Gastroesophageal sphincter (tissue), 4 donors: ENCODE data around the gene TEX264. TPM values are rescaled to one million over a fixed set of nuclear protein-coding genes. Genes with fewer than 3 reads are reported as not detected.

Experiments
- ATAC-seq: fragments of 150-250 bp; one replicate; pipeline ENCODE4 v1.9.1; 2016; ENCODE audit warnings: mild to moderate bottlenecking, moderate library complexity
- H3K27ac ChIP-seq, 4 donors: fragments of 200-600 bp; sonication (generic) in 3 of 4; 1 replicate in 3 of 4; 2 replicates in 1 of 4; pipeline ENCODE4 v1.5.1; 2016 to 2019
- H3K27me3 ChIP-seq: fragments of 200-600 bp; sonication (generic); one replicate; pipeline ENCODE4 v1.5.1; 2019
- H3K36me3 ChIP-seq, 2 donors: fragments of 200-600 bp; sonication (generic); one replicate each; pipeline ENCODE4 v1.5.1; 2019; ENCODE audit warnings: control low read depth in 1 of 2
- H3K4me1 ChIP-seq, 3 donors: fragments of 200-600 bp; sonication (generic); 1 replicate in 2 of 3; 2 replicates in 1 of 3; pipeline ENCODE4 v1.5.1; 2016 to 2019; ENCODE audit warnings: control low read depth in 2 of 3
- H3K4me3 ChIP-seq, 2 donors: fragments of 200-600 bp; sonication (generic); one replicate each; pipeline ENCODE4 v1.5.1; 2019; ENCODE audit warnings: mild to moderate bottlenecking in 1 of 2, moderate library complexity in 1 of 2
- H3K9me3 ChIP-seq, 3 donors: fragments of 200-600 bp; sonication (generic); one replicate each; pipeline ENCODE4 v1.5.1; 2017 to 2019; ENCODE audit warnings: control low read depth in 2 of 3
- EP300 ChIP-seq: sonication (generic); formaldehyde crosslinking; IDR thresholded peaks from one replicate; pipeline ENCODE4 v1.6.1; 2017; ENCODE audit warnings: antibody characterized with exemption, mild to moderate bottlenecking
- POLR2A ChIP-seq, 2 donors: fragments of 450-650 bp; IDR thresholded peaks; one replicate each; pipeline ENCODE4 v1.6.1; 2017; ENCODE audit warnings: antibody characterized with exemption in 2 of 2, mild to moderate bottlenecking in 2 of 2, moderate library complexity in 1 of 2
- POLR2AphosphoS5 ChIP-seq: sonication (generic); formaldehyde crosslinking; IDR thresholded peaks from one replicate; pipeline ENCODE4 v1.6.1; 2017; ENCODE audit warnings: antibody characterized with exemption
- WGBS, 2 donors: methylation state at CpG; one replicate each; pipeline ENCODE4 v1.1.5; 2018; ENCODE audit warnings: low coverage in 1 of 2; 5-methylcytosine and 5-hydroxymethylcytosine counted together
- total RNA-seq, 4 donors: library from RNA; depleted of rRNA; stranded (reverse); fragments of >200 nt; gene quantifications; one replicate each; pipeline ENCODE4 v1.1.0, GENCODE V29; 2016
- TF ChIP-seq, protein P1 (sequence below), 4 experiments: fragments of 200-600 bp in 2 of 4; fragments of 450-650 bp in 2 of 4; sonication (generic) in 1 of 4; IDR thresholded peaks; one replicate each; pipeline ENCODE4 v1.5.1; 2017 to 2019; ENCODE audit warnings: antibody characterized with exemption in 4 of 4, mild to moderate bottlenecking in 2 of 4, moderate library complexity in 2 of 4

The TEX264 gene
- total RNA-seq, 4 donors from 2014 or later, result 43.9 to 67.5 (median 51.4) TPM

DNA sequence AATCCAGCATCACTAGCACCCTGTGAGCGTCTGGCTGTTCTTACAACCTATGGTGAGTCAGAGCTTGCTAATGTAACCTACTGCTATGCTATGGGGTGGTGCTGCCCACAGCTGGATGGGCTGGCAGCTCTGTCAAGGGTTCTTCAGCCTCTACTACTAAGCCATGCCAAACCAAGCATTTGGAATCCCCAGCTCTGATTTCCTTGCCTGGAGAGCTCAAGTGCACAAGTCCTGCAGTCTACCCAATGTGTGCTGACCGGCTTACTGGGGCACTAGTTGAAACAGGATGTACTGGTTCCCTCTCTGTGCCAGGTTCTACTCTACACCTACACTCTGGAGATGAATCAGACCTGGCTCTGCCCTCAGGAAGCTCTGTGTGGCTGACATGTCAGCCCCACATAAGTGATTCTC lies 4.2 kb downstream of the TEX264 start:
- no peak overlapping the region for H3K4me3 ChIP-seq
- H3K36me3 ChIP-seq, result peaks cover 0 to 62% of the 10 kb centered on the region in 2 donors
- TF ChIP-seq POLR2AphosphoS5, result no peak
- no peak for TF ChIP-seq EP300
- TF ChIP-seq, protein P1, sequence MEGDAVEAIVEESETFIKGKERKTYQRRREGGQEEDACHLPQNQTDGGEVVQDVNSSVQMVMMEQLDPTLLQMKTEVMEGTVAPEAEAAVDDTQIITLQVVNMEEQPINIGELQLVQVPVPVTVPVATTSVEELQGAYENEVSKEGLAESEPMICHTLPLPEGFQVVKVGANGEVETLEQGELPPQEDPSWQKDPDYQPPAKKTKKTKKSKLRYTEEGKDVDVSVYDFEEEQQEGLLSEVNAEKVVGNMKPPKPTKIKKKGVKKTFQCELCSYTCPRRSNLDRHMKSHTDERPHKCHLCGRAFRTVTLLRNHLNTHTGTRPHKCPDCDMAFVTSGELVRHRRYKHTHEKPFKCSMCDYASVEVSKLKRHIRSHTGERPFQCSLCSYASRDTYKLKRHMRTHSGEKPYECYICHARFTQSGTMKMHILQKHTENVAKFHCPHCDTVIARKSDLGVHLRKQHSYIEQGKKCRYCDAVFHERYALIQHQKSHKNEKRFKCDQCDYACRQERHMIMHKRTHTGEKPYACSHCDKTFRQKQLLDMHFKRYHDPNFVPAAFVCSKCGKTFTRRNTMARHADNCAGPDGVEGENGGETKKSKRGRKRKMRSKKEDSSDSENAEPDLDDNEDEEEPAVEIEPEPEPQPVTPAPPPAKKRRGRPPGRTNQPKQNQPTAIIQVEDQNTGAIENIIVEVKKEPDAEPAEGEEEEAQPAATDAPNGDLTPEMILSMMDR (IDR thresholded peaks at IDR 0.05), result no peak
- TF ChIP-seq POLR2A (IDR thresholded peaks at IDR 0.05), result no peak
- H3K9me3 ChIP-seq, result no peaks in the 10 kb centered on the region
- no peaks in the 10 kb centered on the region for H3K27me3 ChIP-seq
- ATAC-seq, result no peak
- 60% methylated on average over 1 of the region's 2 CpGs; no CpG with 5 or more reads in 1 of the 2 donors for WGBS, 2 donors
- H3K27ac ChIP-seq, result no peak overlapping the region
- peaks cover 0 to 72% (median 22%) of the 10 kb centered on the region in 3 donors for H3K4me1 ChIP-seq

DNA sequence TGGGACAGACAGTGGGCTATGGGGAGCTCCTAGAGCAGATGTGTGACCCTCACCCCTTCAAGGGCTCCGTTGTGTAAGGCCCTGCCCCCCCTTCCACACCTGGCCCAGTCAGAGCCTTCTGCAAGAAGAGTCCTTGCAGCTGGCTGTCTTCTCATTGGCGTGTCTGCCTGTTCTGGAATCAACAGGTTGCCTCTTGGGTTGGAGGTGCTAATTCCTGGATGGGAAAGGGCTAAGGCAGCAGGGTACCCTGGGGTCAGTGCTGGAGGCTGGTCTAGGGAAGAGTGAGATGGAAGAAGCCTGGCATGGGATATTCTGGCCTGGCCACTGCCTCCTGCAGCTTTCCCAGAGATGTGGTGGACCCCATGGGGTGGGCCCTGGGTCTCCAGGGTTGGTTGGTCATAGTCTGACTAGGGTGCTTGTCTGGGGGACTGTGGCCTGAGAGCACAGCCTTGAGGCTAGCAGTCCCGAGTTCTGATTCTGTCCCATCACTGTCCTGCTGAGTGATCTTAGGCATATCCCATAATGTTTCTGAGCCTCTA lies 5.1 kb downstream of the TEX264 start:
- 40 to 62% methylated on average over 1 to 2 of the region's 3 CpGs for WGBS, 2 donors
- Histone ChIP-seq H3K27ac (no peak overlapping the region), H3K27me3 (no peaks in the 10 kb centered on the region), H3K4me1 (peaks cover 0 to 74% (median 27%) of the 10 kb centered on the region in 3 donors), H3K36me3 (peaks cover 0 to 71% of the 10 kb centered on the region in 2 donors), H3K9me3 (no peaks in the 10 kb centered on the region), H3K4me3 (no peak overlapping the region)
- no peak for ATAC-seq
- no peak for TF ChIP-seq POLR2A (IDR thresholded peaks at IDR 0.05)

DNA sequence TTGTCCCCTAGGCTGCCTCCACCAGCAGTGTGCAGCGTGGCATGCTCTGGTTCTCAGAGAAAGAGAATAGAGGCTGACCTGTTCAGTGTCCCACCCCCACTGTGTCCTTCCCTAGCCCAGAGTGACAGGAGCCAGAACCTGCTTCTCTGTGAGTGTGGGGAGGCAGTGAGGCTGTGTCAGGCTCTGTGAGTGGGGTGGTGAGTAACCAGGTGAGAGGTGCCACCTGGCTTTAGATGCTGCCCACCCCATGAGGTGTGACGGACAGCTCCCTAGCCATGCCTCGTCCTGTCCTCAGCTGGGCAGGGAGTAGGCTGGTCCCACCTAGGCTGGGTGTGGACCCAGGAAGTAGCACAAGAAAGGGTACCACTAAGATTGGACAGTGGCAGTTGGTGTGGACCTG lies 6.3 kb downstream of the TEX264 start:
- Histone ChIP-seq H3K36me3 (peaks cover 0 to 80% of the 10 kb centered on the region in 2 donors), H3K27ac (no peak overlapping the region), H3K4me1 (peaks cover 0 to 79% (median 32%) of the 10 kb centered on the region in 3 donors), H3K27me3 (no peaks in the 10 kb centered on the region), H3K9me3 (no peaks in the 10 kb centered on the region), H3K4me3 (no peak overlapping the region)
- TF ChIP-seq, protein P1 (IDR thresholded peaks at IDR 0.05), result no peak
- TF ChIP-seq EP300 (no peak), POLR2AphosphoS5 (no peak), POLR2A (IDR thresholded peaks at IDR 0.05) (no peak)
- no CpG with 5 or more reads among the region's 3 CpGs for WGBS, 2 donors
- no peak for ATAC-seq

DNA sequence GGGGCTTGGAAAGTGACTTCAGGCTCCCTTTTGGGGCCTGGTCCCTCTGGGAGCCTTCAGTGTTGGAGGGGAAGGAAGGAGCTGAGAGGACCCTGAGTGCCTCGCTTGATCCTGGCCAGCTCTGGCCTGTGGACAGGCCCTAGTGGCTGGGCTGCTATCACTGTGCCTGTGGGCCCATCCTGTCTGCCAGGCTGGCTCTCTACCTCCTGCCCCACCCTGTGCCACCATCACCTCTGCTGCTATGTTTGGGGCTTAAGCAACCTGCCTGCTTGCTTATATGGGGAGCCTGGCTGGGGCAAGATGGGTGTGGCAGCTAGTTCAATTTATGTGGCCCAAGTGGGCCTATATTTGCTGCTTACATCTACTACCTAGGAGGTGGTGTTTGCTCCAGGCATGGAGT lies 7.1 kb downstream of the TEX264 start:
- peaks cover 0 to 79% (median 24%) of the 10 kb centered on the region in 3 donors for H3K4me1 ChIP-seq
- ATAC-seq, result no peak
- H3K36me3 ChIP-seq, result peaks cover 0 to 80% of the 10 kb centered on the region in 2 donors
- no peak overlapping the region for H3K27ac ChIP-seq
- no peaks in the 10 kb centered on the region for H3K9me3 ChIP-seq
- no peaks in the 10 kb centered on the region for H3K27me3 ChIP-seq
- WGBS, 2 donors, result no CpG with 5 or more reads among the region's 1 CpG
- TF ChIP-seq EP300, result no peak
- no peak for TF ChIP-seq POLR2AphosphoS5
- no peak for TF ChIP-seq POLR2A (IDR thresholded peaks at IDR 0.05)
- TF ChIP-seq, protein P1 (IDR thresholded peaks at IDR 0.05), result no peak
- H3K4me3 ChIP-seq, result no peak overlapping the region

DNA sequence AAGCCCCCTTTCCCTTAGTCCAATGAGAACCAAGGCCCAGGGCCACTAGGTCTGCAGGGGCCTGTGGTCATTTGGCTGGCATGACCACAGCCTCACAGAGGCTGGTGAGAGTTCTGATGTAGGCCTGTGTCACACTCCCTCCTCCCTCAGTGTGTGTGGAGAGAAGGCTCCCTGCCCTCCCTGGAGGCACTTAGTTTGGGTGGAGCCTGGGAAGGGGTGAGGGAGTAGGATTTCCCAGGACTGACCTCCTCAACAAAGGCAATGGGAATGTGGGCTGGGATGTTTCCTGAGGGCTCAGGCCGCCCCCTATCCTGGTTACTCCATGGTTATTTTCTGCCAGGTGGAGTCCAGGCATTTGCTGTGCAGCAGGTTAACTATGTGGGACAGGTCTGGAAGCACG lies 7.6 kb downstream of the TEX264 start:
- Histone ChIP-seq H3K36me3 (peaks cover 0 to 83% of the 10 kb centered on the region in 2 donors), H3K9me3 (no peaks in the 10 kb centered on the region), H3K4me1 (peaks cover 0 to 77% (median 19%) of the 10 kb centered on the region in 3 donors), H3K27me3 (no peaks in the 10 kb centered on the region), H3K4me3 (no peak overlapping the region), H3K27ac (no peak overlapping the region)
- WGBS, 2 donors, result 78 to 86% methylated on average over 1 of the region's 2 CpGs
- TF ChIP-seq POLR2A (IDR thresholded peaks at IDR 0.05) (no peak), POLR2AphosphoS5 (no peak), EP300 (no peak)
- TF ChIP-seq, protein P1 (IDR thresholded peaks at IDR 0.05), result no peak
- no peak for ATAC-seq
